ENCODE results near the gene ASB16.

The ASB16 gene

DNA sequence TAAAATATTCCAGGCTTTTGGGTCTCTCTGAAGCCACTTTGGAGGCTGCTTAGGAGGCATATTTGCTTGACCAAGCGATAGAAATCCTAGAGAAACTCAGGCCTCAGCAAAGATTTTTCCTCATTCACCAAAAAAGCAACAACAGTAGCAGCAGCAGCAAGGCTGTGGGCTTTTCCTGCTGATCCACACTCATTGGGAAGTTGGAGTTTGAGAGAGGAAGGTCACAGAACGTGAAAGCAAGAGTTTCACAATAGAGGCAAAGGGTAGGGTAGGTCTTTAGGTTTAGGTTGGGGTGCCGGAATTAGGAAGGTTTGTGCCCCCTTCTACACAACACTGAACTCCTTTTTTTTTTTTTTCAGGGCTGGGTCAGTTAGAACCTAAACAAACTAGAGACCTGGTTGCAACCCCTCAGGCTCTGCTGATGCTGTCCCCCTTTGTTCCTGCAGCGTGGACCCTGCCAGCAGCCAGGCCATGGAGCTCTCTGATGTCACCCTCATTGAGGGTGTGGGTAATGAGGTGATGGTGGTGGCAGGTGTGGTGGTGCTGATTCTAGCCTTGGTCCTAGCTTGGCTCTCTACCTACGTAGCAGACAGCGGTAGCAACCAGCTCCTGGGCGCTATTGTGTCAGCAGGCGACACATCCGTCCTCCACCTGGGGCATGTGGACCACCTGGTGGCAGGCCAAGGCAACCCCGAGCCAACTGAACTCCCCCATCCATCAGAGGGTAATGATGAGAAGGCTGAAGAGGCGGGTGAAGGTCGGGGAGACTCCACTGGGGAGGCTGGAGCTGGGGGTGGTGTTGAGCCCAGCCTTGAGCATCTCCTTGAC lies 18.3 kb downstream of the ASB16 start:
- DNase-seq (ENCODE audit: low read depth in 3 of 3), result no peak

GRCh38 chr17:44190481-44190880 lies 20.0 kb downstream of the ASB16 start:
- no peak for DNase-seq (ENCODE audit: low read depth in 3 of 3)

DNA sequence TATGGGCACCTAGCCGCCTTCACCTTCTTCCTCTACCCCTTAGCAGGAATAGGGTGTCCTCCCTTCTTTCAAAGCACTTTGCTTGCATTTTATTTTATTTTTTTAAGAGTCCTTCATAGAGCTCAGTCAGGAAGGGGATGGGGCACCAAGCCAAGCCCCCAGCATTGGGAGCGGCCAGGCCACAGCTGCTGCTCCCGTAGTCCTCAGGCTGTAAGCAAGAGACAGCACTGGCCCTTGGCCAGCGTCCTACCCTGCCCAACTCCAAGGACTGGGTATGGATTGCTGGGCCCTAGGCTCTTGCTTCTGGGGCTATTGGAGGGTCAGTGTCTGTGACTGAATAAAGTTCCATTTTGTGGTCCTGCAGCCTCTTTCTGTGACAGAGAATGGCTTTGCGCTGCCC lies 20.9 kb downstream of the ASB16 start:
- DNase-seq (ENCODE audit: low read depth in 3 of 3), result no peak

- DNase-seq (ENCODE audit: low read depth in 3 of 3), result no peak
These were observed 21.5 kb downstream of the ASB16 start for GRCh38 chr17:44191941-44192496.

DNA sequence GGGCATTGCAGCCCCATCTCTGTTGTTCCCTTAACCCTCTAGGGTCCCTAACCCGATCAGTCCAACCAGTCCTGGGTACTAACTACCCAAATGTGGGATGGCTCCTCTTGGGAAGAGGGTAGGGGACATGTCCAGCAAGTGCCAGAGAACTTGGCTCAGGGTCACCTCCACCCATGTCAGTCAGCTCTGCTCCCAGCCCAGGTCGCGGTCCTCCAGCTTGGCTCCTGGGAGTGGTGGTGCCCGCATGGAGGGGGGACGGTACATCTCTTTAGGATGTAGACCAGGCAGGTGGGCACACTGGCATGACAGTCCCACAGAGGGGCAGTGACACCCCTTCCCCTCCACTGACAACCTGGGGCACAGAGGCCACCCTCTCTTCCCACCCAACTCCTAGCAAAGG lies 22.2 kb downstream of the ASB16 start:
- no peak for DNase-seq (ENCODE audit: low read depth in 3 of 3)

DNA sequence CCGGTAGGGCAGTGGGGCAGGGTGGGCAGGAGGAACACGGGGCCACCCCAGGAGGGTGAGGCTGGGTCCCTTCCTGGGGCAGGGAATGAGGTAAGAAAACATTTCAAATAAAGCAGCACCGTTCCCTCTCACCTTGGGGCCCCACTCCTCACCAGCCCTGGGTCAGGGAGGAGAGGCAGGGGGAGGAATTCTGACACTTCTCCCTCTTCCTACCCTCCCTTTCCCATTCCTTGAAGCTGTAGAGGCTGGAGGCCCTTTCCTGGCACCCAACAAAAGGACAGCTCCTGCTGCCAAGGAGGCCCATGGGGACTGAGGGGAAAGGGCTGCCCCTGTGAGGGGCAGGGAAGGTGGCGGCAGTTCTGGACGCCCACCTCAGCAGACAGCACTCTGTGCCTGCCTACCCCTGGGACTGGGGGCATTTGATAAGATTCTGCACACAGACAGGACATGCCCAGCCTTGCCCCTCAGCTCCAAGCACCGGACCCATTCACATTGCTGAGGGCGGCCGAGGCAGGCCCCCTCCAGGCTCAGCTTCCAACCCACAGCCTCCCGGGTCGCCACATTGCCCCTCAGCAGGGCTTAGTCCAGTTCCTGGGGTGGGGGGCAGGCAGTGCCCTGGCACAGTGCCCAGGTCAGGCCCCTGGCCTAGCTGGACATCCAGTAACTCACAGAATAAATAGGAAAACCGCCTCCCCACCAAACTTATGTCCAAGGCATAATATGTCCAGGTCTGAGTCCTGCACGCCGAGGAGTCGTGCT lies 23.0 kb downstream of the ASB16 start:
- DNase-seq (ENCODE audit: low read depth in 3 of 3), result no peak

DNA sequence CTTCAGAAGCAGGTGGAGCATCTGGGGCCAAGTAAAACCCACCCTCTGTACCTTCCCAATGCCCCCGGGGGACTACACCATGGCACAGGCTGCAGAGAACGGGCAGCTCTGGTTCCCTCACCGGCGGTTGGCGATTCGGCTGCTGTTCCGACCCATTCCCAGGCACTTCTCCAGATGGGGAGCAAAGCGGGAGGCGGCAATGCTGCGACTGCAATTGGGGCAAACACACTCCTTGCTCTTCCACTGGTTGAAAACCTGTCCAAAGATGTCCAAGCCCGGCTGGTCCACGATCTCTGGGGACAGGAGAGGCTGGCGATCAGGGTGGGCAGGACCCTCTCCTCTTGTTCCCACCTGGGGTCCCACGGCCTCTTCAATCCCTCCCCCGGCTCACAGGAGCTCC lies 26.6 kb downstream of the ASB16 start:
- no peak for DNase-seq (ENCODE audit: low read depth in 3 of 3)

- DNase-seq (ENCODE audit: low read depth in 3 of 3), result no peak
These were observed 27.6 kb downstream of the ASB16 start for GRCh38 chr17:44197980-44198720.

- peak in 1 of 3 experiments; percentile 57 for DNase-seq (ENCODE audit: low read depth in 3 of 3)
These were observed 28.4 kb downstream of the ASB16 start for GRCh38 chr17:44198721-44199552.

GRCh38 chr17:44199553-44200477 lies 29.3 kb downstream of the ASB16 start, which contains the start of gene ATXN7L3:
Gene ATXN7L3 (minus strand): TSS chr17:44199884. CDS start chr17:44198070, 1,814 bp downstream.
- peak; percentile 99 to 100 (median 99) for DNase-seq (ENCODE audit: low read depth in 3 of 3)

DNA sequence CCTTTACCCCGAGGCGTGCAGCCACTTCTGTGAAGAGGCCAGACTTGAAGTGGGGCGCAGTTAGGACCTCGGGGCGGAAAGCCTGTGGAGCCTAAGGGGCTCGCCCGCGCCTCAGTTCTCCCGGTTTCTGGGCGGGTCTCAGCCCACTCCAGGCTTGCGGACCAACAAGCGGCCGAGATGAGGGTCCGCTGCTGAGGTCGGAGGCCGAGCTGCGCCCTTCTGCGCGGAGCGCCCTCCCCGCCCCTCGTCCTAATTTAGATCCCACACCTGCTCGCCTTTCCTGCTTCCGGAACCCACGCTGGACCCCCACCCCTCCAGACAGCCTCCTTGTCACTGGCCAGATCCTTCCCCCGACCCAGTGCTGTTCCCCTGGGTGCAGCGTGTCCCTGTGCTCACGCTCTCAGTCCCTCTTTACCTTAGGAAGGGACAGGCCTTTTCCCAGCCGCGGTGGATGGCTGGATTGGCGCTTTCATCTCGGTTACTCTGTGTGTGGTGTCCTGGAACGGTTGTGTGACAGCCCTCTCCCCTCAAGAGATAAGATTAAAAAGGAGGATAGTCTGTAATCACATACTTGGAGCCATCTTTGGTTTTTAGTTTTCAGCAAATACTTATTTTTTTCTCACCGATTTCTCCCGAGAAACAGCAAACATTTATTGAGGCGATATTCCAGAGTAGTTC lies 30.1 kb downstream of the ASB16 start:
- DNase-seq (ENCODE audit: low read depth in 3 of 3), result no peak

DNA sequence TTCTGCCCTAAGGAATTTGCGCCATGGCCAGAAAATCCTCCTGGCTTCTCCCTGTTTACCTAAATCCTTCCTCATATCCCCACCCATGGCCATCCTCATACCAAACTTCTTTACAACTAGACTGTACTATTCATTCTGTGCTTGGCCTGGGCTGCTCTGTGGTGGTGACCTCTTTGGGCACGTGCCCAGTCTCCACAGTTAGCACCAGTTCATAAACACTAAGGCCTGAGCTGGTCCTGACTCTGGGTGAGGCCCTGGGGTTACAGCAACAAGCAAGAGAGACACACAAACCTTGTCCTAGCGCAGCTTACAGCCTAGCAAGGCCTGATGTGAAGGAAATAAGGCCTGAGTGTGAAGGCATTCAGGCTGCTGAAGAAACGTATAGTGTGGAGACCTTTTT lies 32.3 kb downstream of the ASB16 start:
- no peak for DNase-seq (ENCODE audit: low read depth in 3 of 3)

- no peak for DNase-seq (ENCODE audit: low read depth in 3 of 3)
These were observed 33.4 kb downstream of the ASB16 start for GRCh38 chr17:44203731-44204440.

DNA sequence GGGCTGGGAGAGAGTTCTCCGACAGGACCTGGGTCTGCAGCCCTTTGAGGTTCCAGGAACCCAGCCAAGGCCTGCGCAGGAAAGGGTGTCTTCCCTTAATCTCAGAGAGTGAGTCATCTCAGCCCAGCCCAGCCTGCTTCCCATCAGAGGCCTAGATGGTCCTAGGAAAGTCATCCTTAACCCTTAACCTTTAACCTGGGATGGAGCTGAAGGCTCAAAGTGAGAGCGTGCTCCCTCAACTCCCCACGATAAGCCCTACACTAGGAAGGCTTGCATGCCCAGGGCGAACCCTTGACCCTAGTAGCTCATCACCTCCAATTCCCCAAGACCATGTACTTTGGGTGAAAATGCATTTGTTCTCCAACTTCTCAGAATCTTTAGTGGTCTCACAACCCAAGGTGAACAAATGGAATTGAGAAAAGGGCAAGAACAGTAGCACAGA lies 34.0 kb downstream of the ASB16 start:
- no peak for DNase-seq (ENCODE audit: low read depth in 3 of 3)

- no peak for DNase-seq (ENCODE audit: low read depth in 3 of 3)
These were observed 35.7 kb downstream of the ASB16 start for GRCh38 chr17:44205962-44206824.

DNA sequence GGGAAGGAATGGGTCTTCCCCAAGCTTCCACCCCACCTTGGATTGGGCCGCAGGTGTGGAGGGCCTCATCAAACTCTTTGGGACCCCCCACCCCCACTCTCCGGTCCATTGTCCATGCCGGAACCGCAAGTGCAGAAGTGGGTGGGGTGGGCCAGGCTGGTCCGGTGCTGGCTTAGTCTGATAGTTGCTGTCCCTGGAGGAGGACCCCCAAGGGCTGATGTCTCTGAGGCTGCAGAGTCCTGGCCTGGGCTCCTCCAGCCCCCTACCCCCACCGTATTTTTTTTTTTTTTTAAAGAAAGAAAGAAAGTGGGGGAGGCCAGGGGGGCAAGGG lies 36.3 kb downstream of the ASB16 start:
- DNase-seq (ENCODE audit: low read depth in 3 of 3), result no peak

DNA sequence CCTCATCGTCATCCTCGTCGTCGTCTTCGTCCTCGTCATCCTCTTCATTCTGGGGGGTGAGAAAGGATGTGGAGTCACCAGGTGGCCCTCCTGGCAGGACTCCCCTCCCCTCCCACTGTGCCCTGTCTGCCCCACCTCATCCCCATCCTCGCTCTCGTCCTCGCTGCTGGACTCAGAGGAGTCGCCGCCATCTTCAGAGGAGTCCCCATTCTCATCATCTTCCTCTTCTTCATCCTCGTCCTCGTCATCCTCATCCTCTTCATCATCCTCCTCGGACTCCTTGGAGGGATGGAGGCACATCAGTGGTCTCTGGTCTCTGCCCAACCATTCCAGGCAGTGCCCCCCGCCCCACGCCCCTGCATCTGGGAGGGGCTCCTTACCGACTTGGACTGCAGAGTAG lies 36.8 kb downstream of the ASB16 start:
- no peak for DNase-seq (ENCODE audit: low read depth in 3 of 3)

- no peak for DNase-seq (ENCODE audit: low read depth in 3 of 3)
These were observed 37.2 kb downstream of the ASB16 start for GRCh38 chr17:44207743-44208142.
